Stimulated activated CD4-positive, alpha-beta T cell treated with anti-CD3 and anti-CD28 coated beads, TNF-alpha, amount 100 ng/mL, for 24 hours (primary cell): ENCODE data around the gene ABCB6.

Experiments used
- DNase-seq, 3 experiments: peaks; one replicate each; pipeline ENCODE4 v3.0.0-alpha.2; 2020; ENCODE audit warnings: low read depth in 3 of 3

The ABCB6 gene

DNA sequence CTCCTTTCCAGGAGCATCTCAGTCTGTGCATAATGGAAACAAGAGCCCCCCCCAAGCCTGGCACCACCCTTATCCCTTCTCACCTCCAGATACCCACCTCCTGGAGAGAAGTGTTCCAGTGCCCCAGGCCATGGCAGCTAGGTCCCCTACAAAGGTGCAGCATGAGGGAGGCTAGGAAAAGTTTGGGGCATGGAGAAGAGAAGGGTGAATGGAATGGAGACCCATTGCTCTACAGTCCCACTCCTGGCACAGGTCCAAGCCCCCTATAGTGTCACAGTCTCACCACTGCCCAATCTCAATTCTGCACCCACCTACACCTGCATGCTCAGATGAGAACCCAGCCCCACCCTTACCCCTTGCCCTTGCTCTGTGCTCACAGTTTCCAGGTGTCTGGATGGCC is 49.8 kb downstream of the ABCB6 start:
- no peak for DNase-seq

DNA sequence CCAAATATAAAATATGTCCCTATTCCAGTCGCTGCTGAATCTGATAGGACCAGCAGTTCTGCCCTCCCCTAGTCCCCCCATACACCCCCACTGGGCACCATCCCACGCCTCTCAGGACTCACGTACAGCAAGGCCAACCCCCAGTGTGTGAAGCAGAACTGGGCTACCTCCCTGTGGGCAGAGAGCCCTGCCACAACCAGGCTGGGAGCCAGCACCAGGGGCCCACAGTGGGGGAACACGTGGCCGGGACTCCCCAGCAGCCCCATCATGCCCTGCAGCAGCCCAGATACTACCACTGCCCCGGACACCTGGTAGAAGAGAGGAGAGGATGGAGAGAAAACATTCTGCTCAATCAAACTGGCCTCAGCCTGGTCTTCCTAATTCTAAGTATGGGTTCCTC is 50.2 kb downstream of the ABCB6 start:
- no peak for DNase-seq

DNA sequence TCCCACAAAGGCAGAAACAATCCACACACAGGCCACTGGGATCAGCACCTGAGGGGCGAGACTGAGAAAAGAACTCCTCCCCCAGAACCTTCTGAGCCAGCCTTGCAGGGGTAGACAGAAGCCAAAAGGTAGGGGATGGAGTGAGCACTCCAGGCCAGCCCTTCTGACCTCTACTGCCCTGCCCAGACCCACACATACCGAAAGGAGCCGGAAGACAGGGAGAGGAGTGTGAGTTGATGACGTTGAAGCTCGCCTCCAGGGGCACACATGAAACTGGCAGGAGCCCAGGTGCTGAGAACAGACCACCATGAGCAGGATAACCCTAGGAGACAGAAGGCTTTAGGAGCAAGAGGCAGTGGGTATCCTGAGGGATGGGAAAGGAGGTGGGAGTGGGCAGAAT is 50.8 kb downstream of the ABCB6 start:
- no peak for DNase-seq

DNA sequence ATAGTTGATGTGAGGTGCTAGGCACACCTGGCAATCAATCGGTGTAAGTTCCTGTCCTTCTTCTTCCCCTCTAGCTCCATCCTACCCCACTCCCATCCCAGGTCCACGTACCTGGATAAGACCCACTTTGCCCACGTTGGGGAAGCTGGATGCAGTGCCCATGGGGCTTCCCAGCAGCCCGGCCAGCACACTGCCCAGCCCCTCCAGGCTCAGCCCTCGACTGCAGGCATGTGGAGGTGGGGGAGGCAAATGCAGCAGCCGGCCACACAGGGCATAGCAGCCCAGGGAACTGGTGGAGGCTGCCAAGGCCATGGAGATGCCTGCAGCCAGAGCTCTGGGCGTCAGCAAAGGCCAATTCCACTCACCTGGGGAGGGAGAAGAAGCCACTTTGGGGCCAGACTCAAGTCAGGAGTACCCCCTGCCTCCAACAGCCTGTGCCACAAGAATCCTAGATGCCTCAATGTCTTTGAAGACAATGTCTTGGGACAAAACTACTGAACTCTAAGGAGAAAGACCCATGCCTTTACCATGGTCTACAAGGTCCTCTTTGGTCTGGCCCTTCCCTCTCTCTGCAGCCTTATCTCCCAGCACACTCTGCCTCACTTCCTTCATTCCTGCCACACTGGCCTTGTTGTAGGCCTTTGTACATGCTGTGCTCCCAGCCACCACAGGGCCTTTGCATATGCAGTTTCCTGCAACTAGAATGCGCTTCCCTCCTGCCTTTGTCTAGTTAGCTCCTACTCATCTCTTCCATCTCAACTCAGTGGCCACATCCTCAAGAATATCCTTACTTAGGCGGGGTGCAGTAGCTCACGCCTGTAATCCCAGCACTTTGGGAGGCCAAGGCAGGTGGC is 53.5 kb downstream of the ABCB6 start:
- no peak for DNase-seq

DNA sequence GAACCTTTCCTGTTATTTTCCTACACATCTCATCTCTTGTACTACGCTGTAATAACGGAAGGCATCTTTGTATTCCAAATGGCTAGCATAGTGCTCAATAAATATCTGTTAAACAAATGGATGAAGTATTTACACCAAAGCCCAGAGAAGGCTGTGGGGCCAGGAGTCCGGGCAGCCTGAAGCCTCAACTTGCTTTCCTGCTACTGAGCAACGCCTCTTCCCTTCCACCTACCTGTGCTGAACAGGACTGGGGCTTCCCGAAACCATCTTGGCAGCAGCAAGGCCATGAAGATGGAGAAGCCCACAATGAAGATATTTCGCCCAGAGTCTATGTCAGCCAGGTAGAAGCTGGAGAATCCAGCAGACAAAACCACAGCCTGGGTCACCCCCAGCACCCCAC is 55.6 kb downstream of the ABCB6 start:
- no peak for DNase-seq

DNA sequence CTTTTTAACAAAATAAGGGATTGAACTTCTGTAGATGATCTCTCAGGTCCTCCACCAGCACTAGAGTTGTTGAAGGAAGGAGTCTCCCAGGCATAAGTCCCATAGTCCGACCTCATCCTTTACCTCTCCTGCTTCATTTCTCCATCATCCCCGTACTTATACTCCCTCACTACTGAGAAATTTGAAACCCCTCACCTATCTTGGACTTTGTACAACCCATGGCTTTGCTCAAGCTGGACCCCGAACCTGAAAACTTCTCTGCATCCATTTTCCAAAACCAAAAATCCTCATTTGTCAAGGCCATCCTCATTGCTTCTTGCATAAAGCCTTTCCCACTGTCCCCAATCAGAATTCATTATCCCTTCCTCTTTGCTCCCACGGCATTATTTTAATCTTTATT is 57.7 kb downstream of the ABCB6 start:
- no peak for DNase-seq

DNA sequence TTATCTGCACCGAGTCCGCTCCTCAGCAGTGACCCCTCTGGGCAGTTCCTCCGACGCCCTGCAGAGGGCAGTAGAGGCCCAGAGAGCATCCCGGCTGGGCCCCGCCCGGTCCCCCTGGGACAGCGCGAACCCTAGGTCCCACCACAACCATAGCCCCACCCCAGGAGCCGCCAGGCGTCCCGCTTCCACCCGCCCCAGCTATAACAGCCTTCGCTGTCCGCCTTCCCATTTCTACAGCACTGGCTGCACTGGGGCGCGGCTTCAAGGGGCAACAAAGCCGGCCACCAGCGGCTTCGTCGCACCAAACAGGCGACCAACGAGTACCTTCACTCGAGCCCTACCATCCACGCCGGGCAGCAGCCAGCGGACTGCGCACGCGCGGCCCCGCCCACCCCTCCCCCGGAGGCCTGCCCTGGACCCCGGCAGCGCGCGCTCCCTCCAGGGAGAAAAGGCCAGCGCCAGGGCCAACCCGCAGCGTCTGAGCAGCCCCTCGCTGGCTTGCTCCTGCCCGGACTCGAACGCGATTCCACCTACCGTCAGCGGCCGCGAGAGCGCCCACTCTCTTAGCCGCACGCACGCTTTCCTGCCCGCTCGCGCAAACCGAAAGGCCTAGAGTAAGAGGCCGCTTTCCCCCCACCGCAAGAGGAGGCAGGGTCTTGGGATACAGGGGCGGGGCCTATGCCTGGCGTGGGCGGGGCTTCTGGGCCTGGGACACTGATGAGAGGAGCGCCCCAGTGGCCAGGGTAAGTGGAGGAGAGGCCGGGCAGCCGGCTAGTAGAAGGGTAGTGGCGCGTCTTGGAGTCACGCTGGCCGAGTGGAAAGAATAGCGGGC is 58.4 kb downstream of the ABCB6 start, which contains the start of gene NHEJ1:
TSS of gene NHEJ1 (minus strand) at position 630 of the 832 bp plus-strand sequence. CDS start 2,453 bp downstream, outside the sequence.
- DNase-seq: peak; percentile 86 to 96 (median 88)
